ENCODE data around the gene ATXN1.

Gene ATXN1

DNA sequence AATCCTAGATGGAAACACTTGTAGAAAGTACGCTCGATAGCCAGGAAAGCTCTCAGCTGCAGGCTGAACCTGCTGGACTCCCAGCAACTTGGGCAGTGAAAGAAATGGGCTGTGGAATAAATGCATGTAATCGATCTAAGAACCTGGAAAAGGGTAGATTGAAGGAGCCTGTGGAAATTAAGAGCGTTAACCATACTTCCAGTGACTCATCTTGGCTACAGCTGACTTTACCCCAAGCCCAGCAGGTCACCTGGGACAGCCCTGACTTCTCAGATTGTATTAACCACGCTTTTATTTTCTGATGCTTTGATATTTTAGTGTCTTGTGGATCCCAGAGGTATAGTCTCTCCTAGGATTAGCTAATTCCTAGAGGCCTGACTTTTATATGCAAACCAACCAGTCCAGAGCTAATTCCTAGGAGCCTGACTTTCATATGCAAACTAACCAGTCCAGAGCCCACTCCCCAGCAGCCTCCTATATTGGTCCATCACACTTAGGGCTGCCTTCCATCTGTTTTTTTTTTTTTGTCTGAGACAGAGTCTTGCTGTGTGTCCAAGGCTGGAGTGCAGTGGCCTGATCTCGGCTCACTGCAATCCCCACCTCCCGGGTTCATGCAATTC lies 436.5 kb downstream of the ATXN1 start:
- Histone ChIP-seq H3K27ac (ENCODE audit: low read length) (no peak overlapping the region), H3K27me3 (ENCODE audit: control insufficient read depth, insufficient read depth, low read length) (no peaks in the 10 kb centered on the region), H3K36me3 (ENCODE audit: control insufficient read depth, insufficient read depth, low read length) (no peaks in the 10 kb centered on the region), H3K4me3 (ENCODE audit: low read length) (no peak overlapping the region), H3K9me3 (ENCODE audit: control insufficient read depth, insufficient read depth, low read length) (no peaks in the 10 kb centered on the region), H3K4me1 (ENCODE audit: control insufficient read depth, insufficient read depth, low read length) (peaks cover 7% of the 10 kb centered on the region)
- no CpG with 5 or more reads among the region's 7 CpGs for WGBS (ENCODE audit: insufficient coverage, insufficient read length)
- DNase-seq (ENCODE audit: low read depth, low spot score): no peak

DNA sequence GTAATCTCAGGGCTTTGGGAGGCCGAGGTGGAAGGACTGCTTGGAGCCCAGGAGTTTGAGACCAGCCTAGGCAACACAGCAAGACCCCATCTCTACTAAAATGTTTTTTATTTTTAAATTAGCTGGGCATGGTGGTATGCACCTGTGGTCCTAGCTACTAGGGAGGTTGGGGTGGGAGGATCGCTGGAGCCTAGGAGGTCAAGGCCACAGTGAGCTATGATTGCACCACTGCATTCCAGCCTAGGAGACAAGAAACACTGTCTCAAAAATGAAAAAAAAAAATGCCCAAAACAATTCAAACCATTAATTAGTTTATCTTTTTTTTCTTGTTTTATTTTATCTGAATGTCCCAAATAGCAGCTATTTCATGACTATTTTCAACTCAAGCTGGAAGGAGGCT lies 437.1 kb downstream of the ATXN1 start:
- Histone ChIP-seq H3K9me3 (ENCODE audit: control insufficient read depth, insufficient read depth, low read length) (no peaks in the 10 kb centered on the region), H3K36me3 (ENCODE audit: control insufficient read depth, insufficient read depth, low read length) (no peaks in the 10 kb centered on the region), H3K4me3 (ENCODE audit: low read length) (no peak overlapping the region), H3K4me1 (ENCODE audit: control insufficient read depth, insufficient read depth, low read length) (peaks cover 7% of the 10 kb centered on the region), H3K27ac (ENCODE audit: low read length) (no peak overlapping the region), H3K27me3 (ENCODE audit: control insufficient read depth, insufficient read depth, low read length) (no peaks in the 10 kb centered on the region)
- no CpG with 5 or more reads among the region's 2 CpGs for WGBS (ENCODE audit: insufficient coverage, insufficient read length)
- DNase-seq (ENCODE audit: low read depth, low spot score): no peak

DNA sequence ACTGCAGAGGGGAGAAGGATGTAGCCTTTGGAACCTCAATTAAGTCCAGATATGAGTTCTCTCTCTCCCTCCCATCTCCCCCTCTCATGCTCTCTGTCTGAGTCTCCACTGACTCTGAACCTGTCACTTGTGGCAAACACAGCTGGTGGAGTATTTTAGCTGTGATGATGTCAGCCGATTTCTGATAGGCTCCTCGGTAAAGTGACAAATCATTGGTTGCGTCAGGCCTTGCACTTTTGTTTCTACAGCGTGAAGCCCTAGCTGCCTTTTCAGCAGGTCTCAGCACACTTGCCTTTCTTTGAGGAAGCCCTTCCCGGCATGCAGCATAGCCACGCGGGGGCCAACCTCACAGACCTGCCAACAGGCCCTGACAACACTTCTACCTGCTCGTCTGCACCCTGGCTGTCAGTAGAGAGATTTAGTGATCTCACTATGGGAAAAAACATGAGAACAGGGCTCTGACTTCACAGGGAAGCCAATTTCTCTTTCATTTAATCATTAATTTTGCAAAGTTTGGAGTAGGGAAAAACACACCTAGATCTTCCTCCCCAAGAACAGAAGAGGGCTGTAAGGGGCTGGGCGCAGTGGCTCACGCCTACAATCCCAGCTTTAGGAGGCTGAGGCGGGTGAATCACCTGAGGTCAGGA lies 438.5 kb downstream of the ATXN1 start:
- no CpG with 5 or more reads among the region's 11 CpGs for WGBS (ENCODE audit: insufficient coverage, insufficient read length)
- no peak for DNase-seq (ENCODE audit: low read depth, low spot score)
- H3K4me1 ChIP-seq (ENCODE audit: control insufficient read depth, insufficient read depth, low read length): peaks cover 7% of the 10 kb centered on the region

DNA sequence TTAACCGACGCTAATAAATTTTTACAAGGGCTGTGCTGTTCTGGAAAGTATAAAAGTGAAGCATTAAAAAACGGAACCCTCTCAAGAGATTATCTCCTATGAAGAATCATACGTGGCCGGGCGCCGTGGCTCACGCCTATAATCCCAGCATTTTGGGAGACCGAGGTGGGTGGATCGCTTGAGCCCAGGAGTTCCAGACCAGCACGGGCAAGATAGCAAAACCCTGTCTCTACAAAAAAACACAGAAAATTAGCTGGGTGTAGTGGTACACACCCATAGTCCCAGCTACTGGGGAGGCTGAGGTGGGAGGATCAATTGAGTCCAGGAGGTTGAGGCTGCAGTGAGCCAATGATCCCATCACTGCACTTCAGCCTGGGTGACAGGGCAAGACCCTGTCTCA lies 439.4 kb downstream of the ATXN1 start:
- Histone ChIP-seq H3K36me3 (ENCODE audit: control insufficient read depth, insufficient read depth, low read length) (no peaks in the 10 kb centered on the region), H3K9me3 (ENCODE audit: control insufficient read depth, insufficient read depth, low read length) (no peaks in the 10 kb centered on the region), H3K27me3 (ENCODE audit: control insufficient read depth, insufficient read depth, low read length) (no peaks in the 10 kb centered on the region), H3K4me3 (ENCODE audit: low read length) (no peak overlapping the region), H3K4me1 (ENCODE audit: control insufficient read depth, insufficient read depth, low read length) (peaks cover 7% of the 10 kb centered on the region), H3K27ac (ENCODE audit: low read length) (no peak overlapping the region)
- no peak for DNase-seq (ENCODE audit: low read depth, low spot score)
- no CpG with 5 or more reads among the region's 11 CpGs for WGBS (ENCODE audit: insufficient coverage, insufficient read length)

More for the DNA sequence above, 438.5 kb downstream of the ATXN1 start:
- H3K4me3 ChIP-seq (ENCODE audit: low read length): no peak overlapping the region
- H3K27me3 ChIP-seq (ENCODE audit: control insufficient read depth, insufficient read depth, low read length): no peaks in the 10 kb centered on the region
- no peaks in the 10 kb centered on the region for H3K9me3 ChIP-seq (ENCODE audit: control insufficient read depth, insufficient read depth, low read length)
- H3K36me3 ChIP-seq (ENCODE audit: control insufficient read depth, insufficient read depth, low read length): no peaks in the 10 kb centered on the region
- H3K27ac ChIP-seq (ENCODE audit: low read length): no peak overlapping the region

DNA sequence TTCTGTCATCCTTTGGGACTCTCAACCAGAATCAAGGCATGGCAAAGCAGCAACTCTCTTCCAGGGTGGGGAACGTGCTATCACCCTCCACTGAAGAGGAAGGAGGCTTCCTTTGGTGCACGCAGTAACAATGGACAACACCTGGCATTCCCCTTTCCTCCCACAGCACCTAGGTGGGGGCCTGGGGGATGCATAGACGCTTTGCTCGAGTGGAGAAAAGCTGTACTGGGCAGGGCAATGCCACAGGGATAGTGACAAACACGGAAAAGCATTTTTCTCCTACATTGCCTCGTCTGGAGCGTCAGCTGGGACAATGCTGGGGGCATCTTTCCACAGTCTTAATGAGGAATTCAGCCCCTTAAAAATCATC lies 439.9 kb downstream of the ATXN1 start:
- WGBS (ENCODE audit: insufficient coverage, insufficient read length): no CpG with 5 or more reads among the region's 7 CpGs
- Histone ChIP-seq H3K4me1 (ENCODE audit: control insufficient read depth, insufficient read depth, low read length) (peaks cover 7% of the 10 kb centered on the region), H3K27me3 (ENCODE audit: control insufficient read depth, insufficient read depth, low read length) (no peaks in the 10 kb centered on the region), H3K36me3 (ENCODE audit: control insufficient read depth, insufficient read depth, low read length) (no peaks in the 10 kb centered on the region), H3K27ac (ENCODE audit: low read length) (no peak overlapping the region), H3K4me3 (ENCODE audit: low read length) (no peak overlapping the region), H3K9me3 (ENCODE audit: control insufficient read depth, insufficient read depth, low read length) (no peaks in the 10 kb centered on the region)
- no peak for DNase-seq (ENCODE audit: low read depth, low spot score)

DNA sequence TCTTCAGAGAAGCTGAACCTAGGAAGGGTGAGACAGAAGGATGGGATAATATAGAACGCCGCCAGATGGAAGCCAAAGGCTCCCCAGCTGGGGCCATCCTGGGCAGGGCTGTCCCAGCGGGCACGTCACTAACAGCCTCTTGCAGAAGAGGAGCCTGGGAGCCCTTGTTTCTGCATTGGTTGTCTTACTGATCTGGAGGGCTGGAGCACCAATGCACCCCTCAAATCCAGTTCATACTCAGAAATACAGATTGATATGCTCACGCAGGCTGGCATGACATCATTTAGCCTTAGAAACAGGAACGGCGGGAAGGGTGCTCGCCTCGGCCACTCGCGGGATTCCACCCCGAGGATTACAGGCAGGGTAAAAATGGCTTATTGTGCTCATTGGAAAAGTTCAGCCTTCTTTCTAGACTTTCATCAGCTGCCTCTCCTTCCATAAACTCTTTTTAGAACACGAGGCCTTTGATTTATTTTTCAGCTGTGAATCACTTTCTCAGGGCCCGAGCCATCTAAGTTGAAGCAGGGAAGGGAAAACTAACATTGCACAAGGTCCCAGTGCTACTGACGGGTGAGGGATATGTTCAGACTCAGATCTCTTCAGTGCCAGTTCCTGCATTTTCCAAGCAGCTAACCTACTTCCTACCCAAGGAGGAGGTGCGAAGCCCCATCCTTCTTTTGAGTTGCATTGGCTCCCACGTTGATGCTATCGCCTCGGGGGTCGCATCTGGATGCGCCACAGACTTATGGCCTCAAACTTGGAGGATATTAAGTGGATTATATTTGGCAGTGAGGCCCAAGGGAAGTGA lies 440.5 kb downstream of the ATXN1 start:
- Histone ChIP-seq H3K4me3 (ENCODE audit: low read length) (no peak overlapping the region), H3K27ac (ENCODE audit: low read length) (no peak overlapping the region), H3K4me1 (ENCODE audit: control insufficient read depth, insufficient read depth, low read length) (peaks cover 7% of the 10 kb centered on the region), H3K9me3 (ENCODE audit: control insufficient read depth, insufficient read depth, low read length) (no peaks in the 10 kb centered on the region), H3K27me3 (ENCODE audit: control insufficient read depth, insufficient read depth, low read length) (no peaks in the 10 kb centered on the region), H3K36me3 (ENCODE audit: control insufficient read depth, insufficient read depth, low read length) (no peaks in the 10 kb centered on the region)
- no CpG with 5 or more reads among the region's 21 CpGs for WGBS (ENCODE audit: insufficient coverage, insufficient read length)
- DNase-seq (ENCODE audit: low read depth, low spot score): no peak

DNA sequence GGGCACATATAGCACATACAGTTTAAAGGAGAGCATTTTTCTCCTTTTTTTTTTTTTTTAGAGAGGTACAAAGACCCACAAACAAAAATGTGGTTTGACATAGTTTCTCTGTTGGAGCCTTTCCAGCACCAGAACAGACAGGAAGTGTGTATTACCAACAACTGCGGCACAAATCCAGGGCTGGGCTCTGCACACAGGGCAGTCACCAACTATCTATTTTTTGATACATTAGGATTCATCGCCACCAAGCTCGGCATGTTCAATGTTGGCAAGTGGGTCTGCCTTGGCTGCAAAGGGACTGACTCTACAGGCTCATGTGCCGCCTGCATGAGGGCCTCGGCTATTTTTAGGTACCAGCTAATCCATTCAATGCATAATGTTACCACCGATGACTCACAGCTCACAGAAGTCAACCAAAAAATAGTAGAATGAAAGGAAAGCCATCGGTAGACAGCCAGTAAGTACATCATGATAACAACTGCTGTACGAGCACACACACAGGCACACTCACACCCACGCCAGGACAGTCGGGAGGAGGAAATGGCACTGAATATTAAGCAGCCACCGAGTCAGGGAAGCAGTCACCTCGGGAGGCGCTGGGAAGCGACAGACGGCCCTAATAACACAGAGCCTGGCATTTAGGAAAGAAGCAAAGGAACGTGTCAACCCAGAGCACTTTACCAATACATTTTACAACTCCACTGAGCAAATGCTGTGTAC lies 441.3 kb downstream of the ATXN1 start:
- DNase-seq (ENCODE audit: low read depth, low spot score): no peak
- no CpG with 5 or more reads among the region's 16 CpGs for WGBS (ENCODE audit: insufficient coverage, insufficient read length)
- no peaks in the 10 kb centered on the region for H3K27me3 ChIP-seq (ENCODE audit: control insufficient read depth, insufficient read depth, low read length)
- H3K4me3 ChIP-seq (ENCODE audit: low read length): no peak overlapping the region
- no peaks in the 10 kb centered on the region for H3K36me3 ChIP-seq (ENCODE audit: control insufficient read depth, insufficient read depth, low read length)
- H3K9me3 ChIP-seq (ENCODE audit: control insufficient read depth, insufficient read depth, low read length): no peaks in the 10 kb centered on the region
- H3K4me1 ChIP-seq (ENCODE audit: control insufficient read depth, insufficient read depth, low read length): peaks cover 7% of the 10 kb centered on the region
- H3K27ac ChIP-seq (ENCODE audit: low read length): no peak overlapping the region

DNA sequence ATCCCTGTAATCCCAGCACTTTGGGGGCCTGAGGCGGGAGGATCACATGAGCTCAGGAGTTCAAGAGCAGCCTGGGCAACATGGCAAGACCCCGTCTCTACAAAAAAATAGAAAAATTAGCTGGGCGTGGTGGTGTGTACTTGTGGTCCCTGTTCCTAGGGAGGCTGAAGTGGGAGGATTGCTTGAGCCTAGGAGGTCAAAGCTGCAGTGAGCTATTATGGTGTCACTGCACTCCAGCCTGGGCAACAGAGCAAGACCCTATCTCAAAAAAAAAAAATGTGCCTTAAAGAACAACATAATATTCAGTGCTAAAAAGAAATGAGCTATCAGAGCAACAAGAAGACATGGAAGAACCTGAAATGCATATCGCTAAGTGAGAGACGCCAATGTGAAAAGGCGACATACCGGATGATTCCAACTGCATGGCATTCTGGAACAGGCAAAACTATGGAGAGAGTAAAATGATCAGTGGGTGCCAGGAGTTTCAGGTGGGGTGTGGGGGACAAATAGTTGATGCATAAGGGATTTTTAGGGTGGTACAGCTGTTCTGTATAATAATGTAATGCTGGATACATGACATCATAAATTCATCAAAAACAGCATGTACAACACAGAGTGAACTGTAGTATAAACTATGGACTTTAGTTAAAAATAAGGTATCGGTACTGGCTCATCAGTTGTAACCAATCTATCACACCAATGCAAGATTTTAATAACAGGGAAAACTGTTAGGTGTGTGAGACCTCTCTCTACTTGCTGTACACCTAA lies 442.1 kb downstream of the ATXN1 start:
- H3K36me3 ChIP-seq (ENCODE audit: control insufficient read depth, insufficient read depth, low read length): no peaks in the 10 kb centered on the region
- no peaks in the 10 kb centered on the region for H3K27me3 ChIP-seq (ENCODE audit: control insufficient read depth, insufficient read depth, low read length)
- H3K4me1 ChIP-seq (ENCODE audit: control insufficient read depth, insufficient read depth, low read length): peaks cover 7% of the 10 kb centered on the region
- no CpG with 5 or more reads among the region's 8 CpGs for WGBS (ENCODE audit: insufficient coverage, insufficient read length)
- no peak overlapping the region for H3K4me3 ChIP-seq (ENCODE audit: low read length)
- no peaks in the 10 kb centered on the region for H3K9me3 ChIP-seq (ENCODE audit: control insufficient read depth, insufficient read depth, low read length)
- DNase-seq (ENCODE audit: low read depth, low spot score): no peak
- H3K27ac ChIP-seq (ENCODE audit: low read length): no peak overlapping the region

DNA sequence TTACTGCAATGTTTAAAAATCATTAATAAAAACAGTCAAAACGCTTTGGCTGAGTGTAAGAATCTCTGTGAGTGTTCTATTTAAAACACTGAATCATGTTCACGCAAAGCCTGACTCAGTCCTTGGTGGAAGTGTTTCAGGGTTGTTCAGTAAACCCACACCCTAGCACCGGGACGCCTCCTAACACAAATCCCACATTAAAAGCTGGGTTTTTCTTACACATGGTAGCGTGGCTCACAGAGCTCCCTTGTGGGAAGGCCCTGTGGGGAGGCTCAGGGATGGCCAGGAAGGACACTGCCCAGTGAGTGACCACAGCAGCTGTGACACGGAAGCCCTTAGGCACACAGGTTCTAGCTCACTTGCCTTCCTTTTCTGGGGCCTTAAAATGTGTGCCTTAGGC lies 442.7 kb downstream of the ATXN1 start:
- no peak for DNase-seq (ENCODE audit: low read depth, low spot score)
- no peak overlapping the region for H3K27ac ChIP-seq (ENCODE audit: low read length)
- H3K9me3 ChIP-seq (ENCODE audit: control insufficient read depth, insufficient read depth, low read length): no peaks in the 10 kb centered on the region
- no peaks in the 10 kb centered on the region for H3K27me3 ChIP-seq (ENCODE audit: control insufficient read depth, insufficient read depth, low read length)
- WGBS (ENCODE audit: insufficient coverage, insufficient read length): no CpG with 5 or more reads among the region's 6 CpGs
- H3K36me3 ChIP-seq (ENCODE audit: control insufficient read depth, insufficient read depth, low read length): no peaks in the 10 kb centered on the region
- peaks cover 7% of the 10 kb centered on the region for H3K4me1 ChIP-seq (ENCODE audit: control insufficient read depth, insufficient read depth, low read length)
- no peak overlapping the region for H3K4me3 ChIP-seq (ENCODE audit: low read length)
